Activated CD4-positive, alpha-beta T cell treated with anti-CD3 and anti-CD28 coated beads, Interleukin-2, amount 10 ng/mL, durations not matched to agents 7 days and 5 days (primary cell): ENCODE data around the gene BEST2. TPM values are rescaled to one million over a fixed set of nuclear protein-coding genes. Genes with fewer than 3 reads are reported as not detected.
A peak's percentile ranks its signal among the peaks of the same experiment; 100 is the strongest.

Source experiments
- CTCF ChIA-PET: fragments of 350-600 bp; sonication (Branson Sonifier 250); formaldehyde crosslinking; loops from one replicate; lab custom pipeline; 2021; ENCODE audit warnings: antibody characterized with exemption; lab: Charles Lee
- POLR2A ChIA-PET: fragments of 350-600 bp; sonication (Branson Sonifier 250); formaldehyde crosslinking; loops from one replicate; lab custom pipeline; 2021; ENCODE audit warnings: antibody characterized with exemption; lab: Charles Lee
- DNase-seq: peaks from one replicate; pipeline ENCODE4 v3.0.0-alpha.2; 2020
- H3K27ac Mint-ChIP-seq: one replicate; pipeline ENCODE4 v1.8.0; 2021; ENCODE audit warnings: mild to moderate bottlenecking, moderate library complexity, mixed read lengths
- H3K27me3 Mint-ChIP-seq: one replicate; pipeline ENCODE4 v1.8.0; 2021; ENCODE audit warnings: mixed read lengths
- H3K36me3 Mint-ChIP-seq: one replicate; pipeline ENCODE4 v1.8.0; 2021; ENCODE audit warnings: low read depth, mixed read lengths
- H3K4me1 Mint-ChIP-seq: one replicate; pipeline ENCODE4 v1.8.0; 2021; ENCODE audit warnings: mixed read lengths
- H3K4me3 Mint-ChIP-seq: one replicate; pipeline ENCODE4 v1.8.0; 2021; ENCODE audit warnings: mild to moderate bottlenecking, moderate library complexity, mixed read lengths
- H3K9me3 Mint-ChIP-seq: one replicate; pipeline ENCODE4 v1.8.0; 2021; ENCODE audit warnings: mixed read lengths
- total RNA-seq, 2 experiments: library from RNA; stranded (reverse); gene quantifications; one replicate each; pipeline ENCODE4 v1.2.3, GENCODE V29; 2021

BEST2 gene
- total RNA-seq, 2 experiments from 2014 or later, result not detected

GRCh38 chr19:12757544-12758274 lies 6.1 kb downstream of the BEST2 start:
- POLR2A ChIA-PET, result no interaction called here
- no peaks in the 10 kb centered on the region for H3K36me3 Mint-ChIP-seq
- CTCF ChIA-PET, result interaction anchor here (0.5 to 15.9 kb wide), 27 partner anchors 8 to 1376 kb away, joined by 3 to 211 read pairs (median 3); partner anchors contain the start of genes GET3, JUNB, TNPO2 and TRIR
- no peak overlapping the region for H3K27ac Mint-ChIP-seq
- H3K4me1 Mint-ChIP-seq, result peaks cover 13% of the 10 kb centered on the region
- H3K4me3 Mint-ChIP-seq, result peak overlapping the region; percentile 27
- peak; percentile 64 for DNase-seq
- H3K27me3 Mint-ChIP-seq, result peaks cover 4% of the 10 kb centered on the region
- no peaks in the 10 kb centered on the region for H3K9me3 Mint-ChIP-seq

DNA sequence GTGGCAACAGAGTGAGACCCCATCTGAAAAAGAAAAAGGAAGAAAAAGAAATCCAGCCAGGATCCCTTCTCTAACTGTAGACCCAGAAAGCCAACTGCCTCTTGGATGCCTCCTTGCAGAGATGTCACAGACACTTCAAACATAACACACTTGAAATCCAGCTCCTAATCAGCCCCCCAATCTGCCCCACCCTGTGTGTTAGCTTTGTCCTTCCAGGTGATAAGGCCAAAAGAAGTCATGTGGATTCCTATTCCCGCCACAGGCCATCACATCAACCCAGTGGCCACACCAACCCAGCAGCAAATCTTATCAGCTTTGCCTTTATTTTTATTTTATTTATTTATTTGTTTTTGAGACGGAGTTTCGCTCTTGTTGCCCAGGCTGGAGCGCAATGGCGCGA lies 8.1 kb downstream of the BEST2 start:
- H3K27ac Mint-ChIP-seq, result no peak overlapping the region
- no peaks in the 10 kb centered on the region for H3K9me3 Mint-ChIP-seq
- peaks cover 13% of the 10 kb centered on the region for H3K4me1 Mint-ChIP-seq
- H3K36me3 Mint-ChIP-seq, result no peaks in the 10 kb centered on the region
- POLR2A ChIA-PET, result no interaction called here
- peaks cover 4% of the 10 kb centered on the region for H3K27me3 Mint-ChIP-seq
- CTCF ChIA-PET, result interaction anchor here (0.7 to 15.9 kb wide), 12 partner anchors 9 to 88 kb away, joined by 3 to 211 read pairs (median 5); partner anchors contain the start of genes BEST2, FBXW9, GET3 and JUNB
- no peak for DNase-seq
- no peak overlapping the region for H3K4me3 Mint-ChIP-seq

DNA sequence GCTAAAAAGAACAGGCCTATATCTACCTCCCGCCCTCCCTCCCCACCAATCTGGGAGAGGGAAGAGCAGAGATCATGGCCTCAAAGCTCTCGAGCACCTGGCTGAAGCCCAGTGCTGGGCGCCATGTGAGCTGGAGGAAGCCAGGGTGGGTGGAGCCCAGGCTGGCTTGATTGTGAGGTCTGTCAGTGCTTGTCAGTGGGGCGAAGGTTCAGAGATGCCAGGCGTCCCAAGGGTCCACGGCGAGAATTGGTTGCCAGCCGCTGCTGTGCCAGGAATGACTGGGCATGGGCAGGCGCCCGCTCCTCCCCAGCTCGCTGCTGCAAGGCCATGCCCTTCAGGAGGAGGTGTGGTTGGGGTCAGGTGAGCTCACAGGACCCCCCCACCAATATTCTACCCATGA lies 11.5 kb downstream of the BEST2 start:
- peaks cover 11% of the 10 kb centered on the region for H3K4me1 Mint-ChIP-seq
- H3K36me3 Mint-ChIP-seq, result no peaks in the 10 kb centered on the region
- POLR2A ChIA-PET, result interaction anchor here (0.6 kb wide), 1 partner anchor 65 kb away, joined by 6 read pairs; no protein-coding TSS in a partner anchor
- no peak overlapping the region for H3K27ac Mint-ChIP-seq
- CTCF ChIA-PET, result interaction anchor here (1.2 to 15.9 kb wide), 5 partner anchors 10 to 84 kb away, joined by 3 to 211 read pairs (median 6); partner anchors contain the start of gene JUNB
- H3K4me3 Mint-ChIP-seq, result no peak overlapping the region
- peaks cover 2% of the 10 kb centered on the region for H3K27me3 Mint-ChIP-seq
- H3K9me3 Mint-ChIP-seq, result no peaks in the 10 kb centered on the region
- no peak for DNase-seq

GRCh38 chr19:12764698-12765097 lies 13.1 kb downstream of the BEST2 start:
- ChIA-PET CTCF (interaction anchor here (0.5 to 15.9 kb wide), 8 partner anchors 9 to 1918 kb away, joined by 4 to 211 read pairs (median 18); partner anchors contain the start of genes GET3, HOOK2, JUNB and TNPO2), POLR2A (no interaction called here)
- H3K4me3 Mint-ChIP-seq, result no peak overlapping the region
- no peak overlapping the region for H3K27ac Mint-ChIP-seq
- H3K4me1 Mint-ChIP-seq, result peaks cover 10% of the 10 kb centered on the region
- no peaks in the 10 kb centered on the region for H3K36me3 Mint-ChIP-seq
- DNase-seq, result no peak
- no peaks in the 10 kb centered on the region for H3K27me3 Mint-ChIP-seq
- no peaks in the 10 kb centered on the region for H3K9me3 Mint-ChIP-seq

GRCh38 chr19:12766051-12766521 lies 14.5 kb downstream of the BEST2 start:
- peak; percentile 86 for DNase-seq
- H3K27me3 Mint-ChIP-seq, result no peaks in the 10 kb centered on the region
- ChIA-PET CTCF (interaction anchor here (0.6 to 15.9 kb wide), 19 partner anchors 10 to 603 kb away, joined by 3 to 211 read pairs (median 4); partner anchors contain the start of genes GET3, HOOK2, JUNB and RNASEH2A), POLR2A (interaction anchor here (0.7 to 0.9 kb wide), 2 partner anchors 25 to 30 kb away, joined by 3 to 5 read pairs; partner anchors contain the start of gene JUNB)
- no peaks in the 10 kb centered on the region for H3K9me3 Mint-ChIP-seq
- H3K27ac Mint-ChIP-seq, result no peak overlapping the region
- H3K36me3 Mint-ChIP-seq, result no peaks in the 10 kb centered on the region
- H3K4me3 Mint-ChIP-seq, result no peak overlapping the region
- H3K4me1 Mint-ChIP-seq, result peaks cover 13% of the 10 kb centered on the region

DNA sequence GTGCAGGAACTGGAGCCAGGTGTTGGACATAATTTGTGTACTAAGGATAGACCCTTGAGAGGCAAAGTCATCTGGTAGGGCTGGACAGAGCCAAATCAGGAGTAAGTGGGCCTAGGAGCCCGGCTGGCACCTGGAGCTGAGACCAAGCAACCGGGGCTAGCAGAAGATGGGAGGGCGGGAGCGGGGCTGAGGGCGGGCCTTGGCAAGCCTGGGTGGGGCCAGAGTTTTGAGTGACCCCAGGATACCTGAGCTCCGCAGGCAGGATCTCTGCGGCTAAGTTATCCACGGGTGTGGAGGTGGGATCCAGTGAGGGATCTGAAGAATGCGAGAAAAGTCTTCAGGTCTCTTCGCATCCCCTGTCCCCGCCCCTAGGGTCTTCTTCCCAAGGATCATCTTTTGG lies 15.6 kb downstream of the BEST2 start:
- no peak for DNase-seq
- Mint-ChIP-seq H3K36me3 (no peaks in the 10 kb centered on the region), H3K27ac (no peak overlapping the region), H3K4me1 (peaks cover 15% of the 10 kb centered on the region), H3K9me3 (no peaks in the 10 kb centered on the region), H3K27me3 (no peaks in the 10 kb centered on the region), H3K4me3 (no peak overlapping the region)
- CTCF ChIA-PET, result interaction anchor here (1.0 to 15.9 kb wide), 4 partner anchors 29 to 81 kb away, joined by 3 to 211 read pairs (median 16); partner anchors contain the start of genes JUNB and RNASEH2A
- POLR2A ChIA-PET, result no interaction called here

GRCh38 chr19:12767666-12768065 lies 16.1 kb downstream of the BEST2 start:
- peaks cover 15% of the 10 kb centered on the region for H3K4me1 Mint-ChIP-seq
- CTCF ChIA-PET, result interaction anchor here (0.6 to 15.9 kb wide), 5 partner anchors 28 to 153 kb away, joined by 3 to 211 read pairs (median 6); partner anchors contain the start of genes JUNB and RNASEH2A
- POLR2A ChIA-PET, result no interaction called here
- H3K9me3 Mint-ChIP-seq, result no peaks in the 10 kb centered on the region
- no peak overlapping the region for H3K27ac Mint-ChIP-seq
- no peaks in the 10 kb centered on the region for H3K27me3 Mint-ChIP-seq
- no peaks in the 10 kb centered on the region for H3K36me3 Mint-ChIP-seq
- H3K4me3 Mint-ChIP-seq, result no peak overlapping the region
- DNase-seq, result no peak

- CTCF ChIA-PET, result interaction anchor here (1.7 to 15.9 kb wide), 3 partner anchors 9 to 78 kb away, joined by 6 to 211 read pairs (median 9); partner anchors contain the start of gene JUNB
- no peak overlapping the region for H3K27ac Mint-ChIP-seq
- H3K4me1 Mint-ChIP-seq, result peaks cover 24% of the 10 kb centered on the region
- no peaks in the 10 kb centered on the region for H3K9me3 Mint-ChIP-seq
- no peaks in the 10 kb centered on the region for H3K27me3 Mint-ChIP-seq
- no peaks in the 10 kb centered on the region for H3K36me3 Mint-ChIP-seq
- POLR2A ChIA-PET, result no interaction called here
- no peak overlapping the region for H3K4me3 Mint-ChIP-seq
- peak; percentile 67 for DNase-seq
Observed at GRCh38 chr19:12769689-12770088, 18.1 kb downstream of the BEST2 start.

- Mint-ChIP-seq H3K4me3 (no peak overlapping the region), H3K9me3 (no peaks in the 10 kb centered on the region), H3K4me1 (peaks cover 25% of the 10 kb centered on the region), H3K27ac (no peak overlapping the region), H3K36me3 (no peaks in the 10 kb centered on the region), H3K27me3 (no peaks in the 10 kb centered on the region)
- ChIA-PET POLR2A (no interaction called here), CTCF (interaction anchor here (2.1 to 3.4 kb wide), 2 partner anchors 10 to 76 kb away, joined by 9 to 20 read pairs; no protein-coding TSS in a partner anchor)
- DNase-seq, result no peak
Observed at GRCh38 chr19:12770922-12771321, 19.3 kb downstream of the BEST2 start.

DNA sequence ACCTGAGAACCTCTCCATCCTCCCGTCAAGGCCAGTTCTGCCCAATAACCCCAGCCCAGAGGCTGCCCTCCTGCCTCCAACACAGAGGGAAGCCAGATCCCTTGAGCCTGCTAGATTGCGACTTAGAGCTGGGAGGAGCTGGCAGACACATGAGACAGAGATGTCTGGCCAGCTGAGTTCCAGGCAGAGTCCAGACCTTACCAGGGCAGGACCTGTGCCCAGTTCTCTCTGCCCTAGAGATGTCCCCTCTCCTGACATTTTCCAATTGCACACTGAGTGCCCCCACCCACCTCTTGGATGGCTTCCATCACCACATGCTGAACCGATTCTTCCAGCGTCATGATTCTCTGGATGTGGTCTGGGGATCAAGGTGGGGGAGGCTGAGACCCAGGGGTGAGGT lies 20.7 kb downstream of the BEST2 start:
- no peaks in the 10 kb centered on the region for H3K36me3 Mint-ChIP-seq
- no peaks in the 10 kb centered on the region for H3K27me3 Mint-ChIP-seq
- no peak overlapping the region for H3K4me3 Mint-ChIP-seq
- no peaks in the 10 kb centered on the region for H3K9me3 Mint-ChIP-seq
- no peak for DNase-seq
- POLR2A ChIA-PET, result no interaction called here
- no peak overlapping the region for H3K27ac Mint-ChIP-seq
- peaks cover 25% of the 10 kb centered on the region for H3K4me1 Mint-ChIP-seq
- CTCF ChIA-PET, result interaction anchor here (1.2 to 3.4 kb wide), 2 partner anchors 12 to 17 kb away, joined by 3 to 20 read pairs; no protein-coding TSS in a partner anchor

GRCh38 chr19:12773571-12773970 lies 22.0 kb downstream of the BEST2 start:
- no peak for DNase-seq
- no peaks in the 10 kb centered on the region for H3K27me3 Mint-ChIP-seq
- no peaks in the 10 kb centered on the region for H3K36me3 Mint-ChIP-seq
- no peaks in the 10 kb centered on the region for H3K9me3 Mint-ChIP-seq
- ChIA-PET POLR2A (interaction anchor here (1.0 kb wide), 1 partner anchor 18 kb away, joined by 3 read pairs; no protein-coding TSS in a partner anchor), CTCF (interaction anchor here (1.2 to 3.4 kb wide), 5 partner anchors 13 to 29 kb away, joined by 4 to 20 read pairs (median 6); partner anchors contain the start of genes JUNB and THSD8)
- H3K4me3 Mint-ChIP-seq, result no peak overlapping the region
- H3K4me1 Mint-ChIP-seq, result peaks cover 36% of the 10 kb centered on the region
- no peak overlapping the region for H3K27ac Mint-ChIP-seq
